ENCODE results near the gene UBE2L3.
"Not testable (repeated sequence)": the region's sequence is repeated elsewhere in the genome, so short reads cannot be mapped to it uniquely, and the experiment has no call there.

Gene UBE2L3

DNA sequence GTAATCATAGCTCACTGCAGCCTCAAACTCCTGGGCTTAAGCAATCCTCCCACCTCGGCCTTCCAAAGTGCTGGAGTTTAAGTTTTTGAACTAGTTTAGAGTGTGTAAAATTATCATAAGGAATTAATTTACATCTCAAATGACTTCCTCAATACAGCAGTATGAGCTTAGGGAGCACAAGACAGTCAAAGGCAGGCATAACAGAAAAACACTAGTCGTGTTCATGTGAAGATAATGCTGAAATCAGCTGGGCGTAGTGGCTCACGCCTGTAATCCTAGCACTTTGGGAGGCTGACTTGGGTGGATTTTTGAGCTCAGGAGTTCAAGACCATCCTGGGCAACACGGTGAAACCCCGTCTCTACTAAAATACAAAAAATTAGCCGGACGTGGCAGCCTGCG lies 36.5 kb downstream of the UBE2L3 start:
- no peak for DNase-seq

- DNase-seq = no peak
Measured at GRCh38 chr22:21605887-21606564, 38.5 kb downstream of the UBE2L3 start.

GRCh38 chr22:21606775-21607174 lies 39.3 kb downstream of the UBE2L3 start:
- DNase-seq = no peak

- not testable (repeated sequence) for DNase-seq
Measured at GRCh38 chr22:21609556-21610157, 42.1 kb downstream of the UBE2L3 start.

- no peak for DNase-seq
Measured at GRCh38 chr22:21611210-21611977, 43.9 kb downstream of the UBE2L3 start.

GRCh38 chr22:21612858-21613257 lies 45.3 kb downstream of the UBE2L3 start:
- DNase-seq = no peak

DNA sequence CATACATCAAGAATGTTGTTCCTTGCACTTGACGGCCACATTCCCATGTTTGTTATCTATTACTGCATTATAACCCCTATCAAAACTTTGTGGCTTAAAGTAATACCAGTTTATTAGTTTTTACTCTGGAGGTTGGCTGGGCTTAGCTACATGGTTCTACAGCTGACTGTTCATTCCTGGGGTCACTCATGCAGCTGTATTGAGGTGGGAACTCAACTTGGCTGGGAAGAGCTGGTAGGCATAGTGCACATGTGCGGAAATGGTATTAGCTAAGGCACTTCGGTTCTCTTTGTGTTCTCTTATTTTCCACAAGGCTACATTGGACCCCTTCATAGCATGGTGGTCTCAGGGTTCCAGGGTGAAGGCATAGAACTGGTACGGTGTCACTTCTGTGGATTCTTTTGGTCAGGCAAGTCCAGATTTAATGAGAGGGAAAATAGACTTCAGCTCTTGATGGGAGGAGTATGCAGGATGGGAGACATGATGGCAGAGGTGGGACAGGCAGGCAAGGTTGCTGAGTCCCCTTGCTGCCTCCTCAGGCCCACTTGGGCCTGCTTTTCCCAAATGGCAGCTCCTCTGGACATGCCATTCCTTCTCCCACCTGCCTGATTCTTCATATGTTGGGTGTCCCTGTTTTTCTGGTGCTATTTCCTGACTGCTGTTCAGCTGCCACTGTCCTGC lies 46.2 kb downstream of the UBE2L3 start:
- no peak for DNase-seq

GRCh38 chr22:21615731-21616130 lies 48.2 kb downstream of the UBE2L3 start:
- DNase-seq = no peak

DNA sequence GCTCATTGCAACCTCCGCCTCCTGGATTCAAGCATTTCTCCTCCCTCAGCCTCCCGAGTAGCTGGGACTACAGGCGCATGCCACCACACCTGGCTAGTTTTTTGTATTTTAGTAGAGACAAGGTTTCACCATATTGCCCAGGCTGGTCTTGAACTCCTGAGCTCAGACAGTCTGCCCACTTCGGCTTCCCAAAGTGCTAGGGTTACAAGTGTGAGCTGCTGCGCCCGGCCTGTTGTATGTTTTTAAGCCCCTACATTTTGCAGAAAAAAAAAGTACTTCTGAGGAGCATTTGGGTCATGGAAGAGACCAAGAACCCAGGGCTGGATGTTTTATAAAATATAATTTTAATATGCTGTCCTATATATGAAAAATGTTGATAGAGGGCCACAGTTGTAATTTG lies 49.8 kb downstream of the UBE2L3 start:
- DNase-seq = not testable (repeated sequence)

GRCh38 chr22:21621025-21621424 lies 53.5 kb downstream of the UBE2L3 start:
- DNase-seq = no peak

GRCh38 chr22:21622011-21622918 lies 54.8 kb downstream of the UBE2L3 start:
- peak; percentile 6 for DNase-seq

GRCh38 chr22:21622919-21623647 lies 55.6 kb downstream of the UBE2L3 start:
- no peak for DNase-seq

- no peak for DNase-seq
Measured at GRCh38 chr22:21623648-21623970, 56.1 kb downstream of the UBE2L3 start.

GRCh38 chr22:21624120-21624879 lies 56.8 kb downstream of the UBE2L3 start:
- DNase-seq = peak; percentile 24

GRCh38 chr22:21624880-21625791 lies 57.6 kb downstream of the UBE2L3 start:
- DNase-seq = no peak

GRCh38 chr22:21626073-21626734 lies 58.7 kb downstream of the UBE2L3 start:
- DNase-seq = no peak

DNA sequence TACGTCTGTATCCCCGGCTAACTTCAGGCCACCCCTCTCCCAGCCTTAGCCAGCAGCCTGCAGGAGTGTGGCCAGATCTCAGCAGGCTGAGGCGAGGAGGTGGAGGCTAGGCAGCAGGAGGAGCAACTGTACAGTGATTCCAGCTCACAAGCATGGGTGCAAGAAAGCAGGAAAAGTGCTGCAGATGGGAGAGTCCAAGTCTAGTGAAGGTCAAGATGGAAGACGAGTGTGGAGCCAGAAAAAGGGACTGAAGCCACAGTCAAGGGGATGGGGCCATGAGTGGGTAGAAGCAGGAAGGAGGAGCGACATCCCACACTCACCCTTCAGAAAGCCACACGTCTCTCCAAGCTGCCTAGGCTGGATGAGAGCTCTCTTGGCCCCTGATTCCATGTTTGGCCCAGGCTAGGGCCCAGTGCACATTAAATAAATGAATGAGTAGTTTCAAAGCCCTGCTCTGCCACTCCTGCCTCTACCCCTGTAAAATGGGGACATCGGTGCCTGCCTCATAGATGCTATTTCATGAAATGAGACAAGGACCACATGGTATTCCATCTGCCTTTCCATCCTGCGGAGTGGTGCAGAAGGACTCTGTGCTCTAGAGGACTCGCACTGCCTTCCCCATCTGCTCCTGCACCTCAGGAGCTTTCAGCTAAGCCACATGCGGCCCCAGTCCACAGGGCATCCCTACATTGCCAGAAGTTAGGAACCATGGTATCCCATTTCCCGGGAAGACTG lies 59.4 kb downstream of the UBE2L3 start:
- no peak for DNase-seq

Data from CD4-positive, alpha-beta T cell treated with Interleukin-4 for 4 hours (primary cell).